HCT116 (cell line): ENCODE data around the gene SLC7A9. TPM values are rescaled to one million over a fixed set of nuclear protein-coding genes. Genes with fewer than 3 reads are reported as not detected.
A peak's percentile ranks its signal among the peaks of the same experiment; 100 is the strongest.

Experiments used
- ATAC-seq: fragments of 200-7000 bp; cut with Tn5 transposase; 2 replicates; pipeline ENCODE4 v1.9.1; 2020; ENCODE audit warnings: mild to moderate bottlenecking, moderate library complexity
- Bru-seq: library from RNA; stranded (reverse); fragments of 400-500 nt; gene quantifications from one replicate; lab custom pipeline; 2021; lab: Mats Ljungman, UMichigan
- BruChase-seq, 2 experiments: library from RNA; stranded (reverse); fragments of 400-500 nt; gene quantifications; one replicate each; lab custom pipeline; 2021; lab: Mats Ljungman, UMichigan
- BruUV-seq: library from RNA; stranded (reverse); fragments of 400-500 nt; replicated peaks from 2 replicates; lab custom pipeline; 2021; lab: Mats Ljungman, UMichigan
- CTCF ChIA-PET: fragments of 300-600 bp; sonication (Branson Sonifier 250); formaldehyde crosslinking; loops from one replicate; lab custom pipeline; 2021; ENCODE audit warnings: antibody characterized with exemption; lab: Charles Lee
- POLR2A ChIA-PET: fragments of 300-600, 350-600 bp; sonication (Branson Sonifier 250); formaldehyde crosslinking; loops from one replicate; lab custom pipeline; 2021; ENCODE audit warnings: antibody characterized with exemption; lab: Charles Lee
- RAD21 ChIA-PET, 2 experiments: fragments of 300-600 bp; sonication (Branson Sonifier 250); formaldehyde crosslinking; loops; one replicate each; lab custom pipeline; 2023; ENCODE audit warnings: low total read pairs in 2 of 2; ENCODE audit not compliant: uncharacterized antibody in 2 of 2, unreplicated experiment in 2 of 2, low non-redundant PET in 1 of 2; lab: Charles Lee
- DNase-seq: peaks from one replicate; pipeline ENCODE4 v3.0.0-alpha.2; 2010; ENCODE audit warnings: low read depth, low spot score
- H2AFZ ChIP-seq: fragments of 200-600 bp; shearing (Covaris generic), sonication (generic); 2 replicates; pipeline ENCODE4 v1.6.1; 2017; ENCODE audit warnings: low read depth, mixed run types, mixed read lengths, antibody characterized with exemption, low read length; ENCODE audit not compliant: poor library complexity, severe bottlenecking
- H3K27ac ChIP-seq: 2 replicates; pipeline ENCODE4 v1.5.1; 2012; ENCODE audit warnings: low read depth, low read length
- H3K27me3 ChIP-seq: fragments of 200-600 bp; sonication (generic); 2 replicates; pipeline ENCODE4 v1.6.1; 2016; ENCODE audit warnings: mixed run types, low read length, mixed read lengths; ENCODE audit not compliant: insufficient read depth
- H3K36me3 ChIP-seq, 2 experiments: fragments of 200-500 bp in 1 of 2; fragments of 200-600 bp in 1 of 2; sonication (Bioruptor generic) in 1 of 2; sonication (generic) in 1 of 2; 2 replicates each; pipeline versions ENCODE4 v1.5.1 to v1.6.1; 2014 to 2016; ENCODE audit warnings: low read length in 2 of 2, inconsistent platforms in 1 of 2, mixed read lengths in 1 of 2, mixed run types in 1 of 2; ENCODE audit not compliant: insufficient read depth in 2 of 2, control insufficient read depth in 1 of 2
- H3K4me1 ChIP-seq, 2 experiments: fragments of 200-600 bp in 1 of 2; sonication (generic) in 1 of 2; 2 replicates each; pipeline versions ENCODE4 v1.5.1 to v1.6.1; 2012 to 2017; ENCODE audit warnings: low read length in 2 of 2, inconsistent platforms in 1 of 2, mild to moderate bottlenecking in 1 of 2, mixed read lengths in 1 of 2, mixed run types in 1 of 2, moderate library complexity in 1 of 2; ENCODE audit not compliant: insufficient read depth in 2 of 2, control insufficient read depth in 1 of 2
- H3K4me2 ChIP-seq: fragments of 200-600 bp; sonication (generic); 2 replicates; pipeline ENCODE4 v1.6.1; 2017; ENCODE audit warnings: mixed run types, low read length, mixed read lengths
- H3K4me3 ChIP-seq, 2 experiments: fragments of 200-600 bp in 1 of 2; sonication (generic) in 1 of 2; replicated peaks in 1 of 2; 2 replicates each; pipeline ENCODE4 v1.5.1; 2011 to 2016; ENCODE audit warnings: low read length in 2 of 2, control low read depth in 1 of 2, low read depth in 1 of 2, mild to moderate bottlenecking in 1 of 2, mixed read lengths in 1 of 2, mixed run types in 1 of 2
- H3K79me2 ChIP-seq: fragments of 200-600 bp; sonication (generic); 2 replicates; pipeline ENCODE4 v1.6.1; 2017; ENCODE audit warnings: mild to moderate bottlenecking, mixed run types, low read length, moderate library complexity, mixed read lengths; ENCODE audit not compliant: insufficient read depth
- H3K9ac ChIP-seq: fragments of 200-600 bp; sonication (generic); 2 replicates; pipeline ENCODE4 v1.6.1; 2016; ENCODE audit warnings: low read length, mixed read lengths
- H3K9me2 ChIP-seq: fragments of 200-600 bp; sonication (generic), shearing (Covaris generic); 2 replicates; pipeline ENCODE4 v1.6.1; 2017; ENCODE audit warnings: mixed run types, mild to moderate bottlenecking, moderate library complexity; ENCODE audit not compliant: insufficient read depth
- H3K9me3 ChIP-seq, 2 experiments: fragments of 200-500 bp in 1 of 2; fragments of 200-600 bp in 1 of 2; sonication (Bioruptor generic) in 1 of 2; sonication (generic) in 1 of 2; 2 replicates each; pipeline ENCODE4 v1.6.1; 2014 to 2017; ENCODE audit warnings: low read length in 2 of 2, mixed read lengths in 2 of 2, inconsistent platforms in 1 of 2, low read depth in 1 of 2, mild to moderate bottlenecking in 1 of 2, mixed run types in 1 of 2, moderate library complexity in 1 of 2; ENCODE audit not compliant: control insufficient read depth in 1 of 2, insufficient read depth in 1 of 2
- H4K20me1 ChIP-seq: fragments of 200-600 bp; sonication (generic), shearing (Covaris generic); 2 replicates; pipeline ENCODE4 v1.6.1; 2017; ENCODE audit warnings: mixed run types, mild to moderate bottlenecking, moderate library complexity; ENCODE audit not compliant: insufficient read depth
- CBX3 ChIP-seq: IDR thresholded peaks from 2 replicates; pipeline ENCODE4 v1.6.1; 2012; ENCODE audit warnings: low read depth
- CEBPB ChIP-seq: IDR thresholded peaks from 2 replicates; pipeline ENCODE4 v1.6.1; 2012; ENCODE audit warnings: low read depth
- CTCF ChIP-seq, 3 experiments: fragments of 200-600 bp in 1 of 3; sonication (generic) in 1 of 3; IDR thresholded peaks in 2 of 3; conservative IDR thresholded peaks in 1 of 3; 2 replicates each; pipeline ENCODE4 v1.5.1; 2012 to 2017; ENCODE audit warnings: low read depth in 2 of 3, low read length in 2 of 3, antibody characterized with exemption in 1 of 3, borderline replicate concordance in 1 of 3, control low read depth in 1 of 3, mild to moderate bottlenecking in 1 of 3, mixed read lengths in 1 of 3, mixed run types in 1 of 3, moderate library complexity in 1 of 3; ENCODE audit not compliant: insufficient read depth in 1 of 3
- EGR1 ChIP-seq: IDR thresholded peaks from 2 replicates; pipeline ENCODE4 v1.6.1; 2012; ENCODE audit warnings: low read depth
- ELF1 ChIP-seq: IDR thresholded peaks from 2 replicates; pipeline ENCODE4 v1.6.1; 2012; ENCODE audit warnings: low read depth, borderline replicate concordance
- EZH2phosphoT487 ChIP-seq: fragments of 200-600 bp; IDR thresholded peaks from 2 replicates; pipeline ENCODE4 v1.6.1; 2018; ENCODE audit warnings: antibody characterized with exemption, borderline replicate concordance
- FOSL1 ChIP-seq: IDR thresholded peaks from 2 replicates; pipeline ENCODE4 v1.6.1; 2012; ENCODE audit warnings: low read depth
- JUND ChIP-seq: IDR thresholded peaks from 2 replicates; pipeline ENCODE4 v1.6.1; 2012
- MAX ChIP-seq: IDR thresholded peaks from 2 replicates; pipeline ENCODE4 v1.6.1; 2012
- SIN3A ChIP-seq: IDR thresholded peaks from 2 replicates; pipeline ENCODE4 v1.6.1; 2012; ENCODE audit warnings: low read depth
- SP1 ChIP-seq: IDR thresholded peaks from 2 replicates; pipeline ENCODE4 v1.6.1; 2012; ENCODE audit warnings: low read depth
- TCF7L2 ChIP-seq: IDR thresholded peaks from 2 replicates; pipeline ENCODE4 v1.7.0; 2011; ENCODE audit warnings: borderline replicate concordance, inconsistent platforms; ENCODE audit not compliant: insufficient read depth, insufficient read length; ENCODE audit errors: extremely low read depth
- ZBTB33 ChIP-seq: IDR thresholded peaks from 2 replicates; pipeline ENCODE4 v1.6.1; 2011; ENCODE audit warnings: mild to moderate bottlenecking, low read length, moderate library complexity; ENCODE audit not compliant: insufficient replicate concordance; ENCODE audit errors: extremely low read depth
- intact Hi-C: fragments of 100-400 bp; cut with micrococcal nuclease; formaldehyde crosslinking; loops from 2 replicates; pipeline ENCODE4 v1.10.0; 2022
- long read RNA-seq: library from polyadenylated mRNA; unstranded; transcript quantifications from one replicate; pipeline ENCODE4 v2.0.0, GENCODE V29; 2021; ENCODE audit not compliant: unreplicated experiment
- polyA plus RNA-seq: library from polyadenylated mRNA; unstranded; fragments of >200 nt; gene quantifications from 2 replicates; pipeline ENCODE4 v1.2.1, GENCODE V29; 2012; ENCODE audit warnings: missing spikeins
- total RNA-seq: library from RNA; stranded (reverse); gene quantifications from one replicate; pipeline ENCODE4 v1.2.1, GENCODE V29; 2021; ENCODE audit not compliant: unreplicated experiment

SLC7A9 gene
- total RNA-seq (0.42 TPM), Bru-seq, nascent RNA (percentile 26 among the genes with signal in this experiment), BruChase-seq, experiment 1, labeled RNA remaining after a 6-hour chase (percentile 39 among the genes with signal in this experiment), BruChase-seq, experiment 2, labeled RNA remaining after a 2-hour chase (percentile 31 among the genes with signal in this experiment)
- 0.07 and 0.14 TPM in 2 replicates for polyA plus RNA-seq
- long read RNA-seq: 0 reads

- ChIA-PET RAD21 (no interaction called here), POLR2A (no interaction called here), CTCF (no interaction called here)
- no peak for TF ChIP-seq SIN3A
- H3K27me3 ChIP-seq: no peaks in the 10 kb centered on the region
- H3K9ac ChIP-seq: no peak within 1 kb of the TSS
- no peak for DNase-seq
- H3K4me1 ChIP-seq: no peaks in the 10 kb centered on the region
- intact Hi-C loops: no loop called here
- no peak for ATAC-seq
- no TSS peak for BruUV-seq
- no peak within 1 kb of the TSS for H3K4me3 ChIP-seq
- H3K79me2 ChIP-seq: no peaks in the 10 kb centered on the region
- no peaks in the 10 kb centered on the region for H3K9me2 ChIP-seq
- H2AFZ ChIP-seq: no peak within 1 kb of the TSS
- H3K36me3 ChIP-seq: no peaks in the 10 kb centered on the region
- no peak within 1 kb of the TSS for H3K27ac ChIP-seq
- H3K4me2 ChIP-seq: no peak within 1 kb of the TSS
- no peaks in the 10 kb centered on the region for H4K20me1 ChIP-seq
- no peaks in the 10 kb centered on the region for H3K9me3 ChIP-seq
These were observed at the start of gene SLC7A9 for GRCh38 chr19:32869369-32869965. Gene SLC7A9, minus strand, starts transcription at chr19:32869767. Its CDS starts 1,233 bp downstream, at chr19:32868534.

GRCh38 chr19:32919365-32919764 is 49.8 kb upstream of the SLC7A9 start:
- POLR2A ChIA-PET: no interaction called here
- no peak for ATAC-seq
- CTCF ChIA-PET: no interaction called here
- TF ChIP-seq JUND (no peak), MAX (no peak), FOSL1 (no peak), ZBTB33 (no peak), CBX3 (no peak), SP1 (no peak), CTCF (IDR thresholded peaks at IDR 0.05 in 2 of 3, conservative IDR thresholded peaks at IDR 0.05 in 1 of 3; ENCODE audit: borderline replicate concordance in 1 of 3, insufficient read depth in 1 of 3, low read depth in 2 of 3, low read length in 2 of 3) (no peak), EZH2phosphoT487 (no peak), CEBPB (no peak), TCF7L2 (no peak), EGR1 (no peak), ELF1 (no peak)

More at GRCh38 chr19:32919365-32919764, 49.8 kb upstream of the SLC7A9 start:
- Histone ChIP-seq H3K4me3 (no peak overlapping the region), H4K20me1 (no peaks in the 10 kb centered on the region), H2AFZ (no peak overlapping the region), H3K9me2 (no peaks in the 10 kb centered on the region), H3K79me2 (no peaks in the 10 kb centered on the region), H3K27ac (no peak overlapping the region), H3K9ac (no peak overlapping the region), H3K27me3 (no peaks in the 10 kb centered on the region), H3K9me3 (no peaks in the 10 kb centered on the region), H3K36me3 (peaks cover 0 to 3% of the 10 kb centered on the region in 2 experiments; a peak in 2 of 4 replicates), H3K4me1 (no peaks in the 10 kb centered on the region), H3K4me2 (no peak overlapping the region)
- intact Hi-C loops: no loop called here
- no peak for DNase-seq
- RAD21 ChIA-PET: no interaction called here
- no TSS peak for BruUV-seq
